WTC11 (cell line): Measurements from ENCODE around the gene KLF7. TPM values are rescaled to one million over a fixed set of nuclear protein-coding genes. Genes with fewer than 3 reads are reported as not detected.
A peak's percentile ranks its signal among the peaks of the same experiment; 100 is the strongest.

Source experiments
- ATAC-seq: fragments of 200-7000 bp; cut with Tn5 transposase; 2 replicates; pipeline ENCODE4 v1.10.0; 2021; ENCODE audit warnings: mild to moderate bottlenecking, moderate library complexity
- CTCF ChIA-PET: fragments of 300-600 bp; sonication (Branson Sonifier 250); formaldehyde crosslinking; loops from one replicate; lab custom pipeline; 2021; ENCODE audit warnings: antibody characterized with exemption; lab: Charles Lee
- POLR2A ChIA-PET: fragments of 350-600 bp; sonication (Branson Sonifier 250); formaldehyde crosslinking; loops from one replicate; lab custom pipeline; 2021; ENCODE audit warnings: antibody characterized with exemption; lab: Charles Lee
- DNase-seq: peaks from one replicate; pipeline ENCODE4 v3.0.0; 2021; ENCODE audit warnings: low spot score
- H3K27ac Mint-ChIP-seq: 2 replicates; pipeline ENCODE4 v1.8.0; 2021; ENCODE audit warnings: mixed read lengths
- H3K27me3 Mint-ChIP-seq: 2 replicates; pipeline ENCODE4 v1.8.0; 2021; ENCODE audit warnings: low read depth, mild to moderate bottlenecking, moderate library complexity, mixed read lengths
- H3K36me3 Mint-ChIP-seq: 2 replicates; pipeline ENCODE4 v1.8.0; 2021; ENCODE audit warnings: mixed read lengths
- H3K4me1 Mint-ChIP-seq: 2 replicates; pipeline ENCODE4 v1.8.0; 2022; ENCODE audit warnings: mixed read lengths
- H3K4me3 Mint-ChIP-seq: 2 replicates; pipeline ENCODE4 v1.8.0; 2021; ENCODE audit warnings: mild to moderate bottlenecking, moderate library complexity, mixed read lengths
- H3K9me3 Mint-ChIP-seq: 2 replicates; pipeline ENCODE4 v1.8.0; 2021; ENCODE audit warnings: mixed read lengths
- FOXK1 ChIP-seq: sonication (generic); formaldehyde crosslinking; IDR thresholded peaks from 2 replicates; pipeline ENCODE4 v1.8.0; 2022; ENCODE audit warnings: mild to moderate bottlenecking, moderate library complexity, missing genetic modification reagents
- GABPB1 ChIP-seq: sonication (generic); formaldehyde crosslinking; IDR thresholded peaks from 2 replicates; pipeline ENCODE4 v1.8.1; 2023; ENCODE audit warnings: mild to moderate bottlenecking, missing genetic modification reagents
- GTF2I ChIP-seq: fragments of 250-450 bp; sonication (Bioruptor Pico); conservative IDR thresholded peaks from 2 replicates; pipeline ENCODE4 v1.4.0; 2021; ENCODE audit warnings: mild to moderate bottlenecking
- MYBL2 ChIP-seq: sonication (generic); formaldehyde crosslinking; IDR thresholded peaks from 2 replicates; pipeline ENCODE4 v1.8.1; 2023; ENCODE audit warnings: mild to moderate bottlenecking, moderate library complexity, missing genetic modification reagents
- NR1H2 ChIP-seq: sonication (generic); formaldehyde crosslinking; IDR thresholded peaks from 2 replicates; pipeline ENCODE4 v1.9.0; 2021; ENCODE audit warnings: mild to moderate bottlenecking, moderate library complexity, missing genetic modification reagents
- ZNF416 ChIP-seq: fragments of 250-450 bp; sonication (Bioruptor Pico); IDR thresholded peaks from 2 replicates; pipeline ENCODE4 v1.9.0; 2021; ENCODE audit warnings: mild to moderate bottlenecking, inconsistent platforms
- total RNA-seq: library from RNA; stranded (reverse); gene quantifications from 3 replicates; pipeline ENCODE4 v1.2.3, GENCODE V29; 2021
- TF ChIP-seq, protein P1 (sequence below): sonication (generic); formaldehyde crosslinking; IDR thresholded peaks from 2 replicates; pipeline ENCODE4 v1.8.1; 2023; ENCODE audit warnings: mild to moderate bottlenecking, missing genetic modification reagents
- TF ChIP-seq, protein P2 (sequence below): sonication (generic); formaldehyde crosslinking; IDR thresholded peaks from 2 replicates; pipeline ENCODE4 v1.8.0; 2023; ENCODE audit warnings: missing genetic modification reagents
- TF ChIP-seq, protein P3 (sequence below): sonication (generic); formaldehyde crosslinking; IDR thresholded peaks from 2 replicates; pipeline ENCODE4 v1.8.1; 2023; ENCODE audit warnings: mild to moderate bottlenecking, missing genetic modification reagents, borderline replicate concordance
- TF ChIP-seq, protein P4 (sequence below): sonication (generic); formaldehyde crosslinking; IDR thresholded peaks from 2 replicates; pipeline ENCODE4 v1.8.1; 2022; ENCODE audit warnings: missing genetic modification reagents, borderline replicate concordance
- TF ChIP-seq, protein P5 (sequence below): sonication (generic); formaldehyde crosslinking; IDR thresholded peaks from 2 replicates; pipeline ENCODE4 v1.8.1; 2023; ENCODE audit warnings: mild to moderate bottlenecking, missing genetic modification reagents, moderate library complexity

The KLF7 gene
- total RNA-seq, 1 experiment from 2014 or later, result 25.4 TPM

DNA sequence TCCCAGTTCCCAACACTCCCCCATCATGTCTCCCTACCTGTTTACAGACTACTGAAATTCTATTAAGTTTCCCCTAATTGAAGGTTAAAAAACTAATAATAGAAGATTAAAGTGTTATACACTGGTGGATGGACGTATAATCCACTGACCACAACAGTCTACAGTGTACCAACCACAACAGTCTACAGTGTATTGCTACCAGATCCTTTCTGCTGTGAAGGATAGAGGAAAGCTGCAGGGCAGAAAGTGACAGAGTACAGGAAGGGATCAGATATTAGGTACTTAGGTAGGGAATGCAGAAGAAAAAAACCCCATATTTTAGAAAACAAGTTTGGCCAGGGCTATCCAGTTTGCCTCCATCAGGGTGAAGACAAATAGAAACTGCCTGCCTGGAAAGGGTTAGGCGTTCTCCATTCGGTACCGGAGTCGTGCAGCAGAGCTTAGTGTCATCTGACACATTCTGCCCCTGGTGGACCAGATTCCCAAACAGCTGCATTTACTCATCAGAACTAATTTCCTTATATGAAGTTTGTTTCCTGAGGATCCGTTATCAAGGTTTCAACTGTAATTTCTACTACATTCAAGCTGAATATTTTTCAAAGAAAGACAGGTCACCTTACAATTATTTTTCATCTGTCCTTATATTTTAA lies 49.9 kb downstream of the KLF7 start:
- Mint-ChIP-seq H3K27me3 (no peaks in the 10 kb centered on the region), H3K36me3 (no peaks in the 10 kb centered on the region), H3K27ac (no peak overlapping the region), H3K4me1 (peaks cover 15% of the 10 kb centered on the region), H3K9me3 (no peaks in the 10 kb centered on the region), H3K4me3 (no peak overlapping the region)
- POLR2A ChIA-PET, result interaction anchor here (1.1 to 1.4 kb wide), 3 partner anchors 13 to 50 kb away, joined by 3 read pairs; partner anchors contain the start of gene KLF7
- DNase-seq (no peak), ATAC-seq (peak; percentile 67)
- CTCF ChIA-PET, result interaction anchor here (0.9 to 1.3 kb wide), 2 partner anchors 219 to 357 kb away, joined by 3 read pairs; no protein-coding TSS in a partner anchor
- TF ChIP-seq, protein P1, sequence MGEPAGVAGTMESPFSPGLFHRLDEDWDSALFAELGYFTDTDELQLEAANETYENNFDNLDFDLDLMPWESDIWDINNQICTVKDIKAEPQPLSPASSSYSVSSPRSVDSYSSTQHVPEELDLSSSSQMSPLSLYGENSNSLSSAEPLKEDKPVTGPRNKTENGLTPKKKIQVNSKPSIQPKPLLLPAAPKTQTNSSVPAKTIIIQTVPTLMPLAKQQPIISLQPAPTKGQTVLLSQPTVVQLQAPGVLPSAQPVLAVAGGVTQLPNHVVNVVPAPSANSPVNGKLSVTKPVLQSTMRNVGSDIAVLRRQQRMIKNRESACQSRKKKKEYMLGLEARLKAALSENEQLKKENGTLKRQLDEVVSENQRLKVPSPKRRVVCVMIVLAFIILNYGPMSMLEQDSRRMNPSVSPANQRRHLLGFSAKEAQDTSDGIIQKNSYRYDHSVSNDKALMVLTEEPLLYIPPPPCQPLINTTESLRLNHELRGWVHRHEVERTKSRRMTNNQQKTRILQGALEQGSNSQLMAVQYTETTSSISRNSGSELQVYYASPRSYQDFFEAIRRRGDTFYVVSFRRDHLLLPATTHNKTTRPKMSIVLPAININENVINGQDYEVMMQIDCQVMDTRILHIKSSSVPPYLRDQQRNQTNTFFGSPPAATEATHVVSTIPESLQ (CRISPR knock-in tag), result no peak
- TF ChIP-seq, protein P2, sequence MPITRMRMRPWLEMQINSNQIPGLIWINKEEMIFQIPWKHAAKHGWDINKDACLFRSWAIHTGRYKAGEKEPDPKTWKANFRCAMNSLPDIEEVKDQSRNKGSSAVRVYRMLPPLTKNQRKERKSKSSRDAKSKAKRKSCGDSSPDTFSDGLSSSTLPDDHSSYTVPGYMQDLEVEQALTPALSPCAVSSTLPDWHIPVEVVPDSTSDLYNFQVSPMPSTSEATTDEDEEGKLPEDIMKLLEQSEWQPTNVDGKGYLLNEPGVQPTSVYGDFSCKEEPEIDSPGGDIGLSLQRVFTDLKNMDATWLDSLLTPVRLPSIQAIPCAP, result no peak
- TF ChIP-seq, protein P3, sequence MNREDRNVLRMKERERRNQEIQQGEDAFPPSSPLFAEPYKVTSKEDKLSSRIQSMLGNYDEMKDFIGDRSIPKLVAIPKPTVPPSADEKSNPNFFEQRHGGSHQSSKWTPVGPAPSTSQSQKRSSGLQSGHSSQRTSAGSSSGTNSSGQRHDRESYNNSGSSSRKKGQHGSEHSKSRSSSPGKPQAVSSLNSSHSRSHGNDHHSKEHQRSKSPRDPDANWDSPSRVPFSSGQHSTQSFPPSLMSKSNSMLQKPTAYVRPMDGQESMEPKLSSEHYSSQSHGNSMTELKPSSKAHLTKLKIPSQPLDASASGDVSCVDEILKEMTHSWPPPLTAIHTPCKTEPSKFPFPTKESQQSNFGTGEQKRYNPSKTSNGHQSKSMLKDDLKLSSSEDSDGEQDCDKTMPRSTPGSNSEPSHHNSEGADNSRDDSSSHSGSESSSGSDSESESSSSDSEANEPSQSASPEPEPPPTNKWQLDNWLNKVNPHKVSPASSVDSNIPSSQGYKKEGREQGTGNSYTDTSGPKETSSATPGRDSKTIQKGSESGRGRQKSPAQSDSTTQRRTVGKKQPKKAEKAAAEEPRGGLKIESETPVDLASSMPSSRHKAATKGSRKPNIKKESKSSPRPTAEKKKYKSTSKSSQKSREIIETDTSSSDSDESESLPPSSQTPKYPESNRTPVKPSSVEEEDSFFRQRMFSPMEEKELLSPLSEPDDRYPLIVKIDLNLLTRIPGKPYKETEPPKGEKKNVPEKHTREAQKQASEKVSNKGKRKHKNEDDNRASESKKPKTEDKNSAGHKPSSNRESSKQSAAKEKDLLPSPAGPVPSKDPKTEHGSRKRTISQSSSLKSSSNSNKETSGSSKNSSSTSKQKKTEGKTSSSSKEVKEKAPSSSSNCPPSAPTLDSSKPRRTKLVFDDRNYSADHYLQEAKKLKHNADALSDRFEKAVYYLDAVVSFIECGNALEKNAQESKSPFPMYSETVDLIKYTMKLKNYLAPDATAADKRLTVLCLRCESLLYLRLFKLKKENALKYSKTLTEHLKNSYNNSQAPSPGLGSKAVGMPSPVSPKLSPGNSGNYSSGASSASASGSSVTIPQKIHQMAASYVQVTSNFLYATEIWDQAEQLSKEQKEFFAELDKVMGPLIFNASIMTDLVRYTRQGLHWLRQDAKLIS (CRISPR knock-in tag), result no peak
- no peak for TF ChIP-seq MYBL2
- TF ChIP-seq GABPB1 (CRISPR knock-in tag), result no peak
- TF ChIP-seq, protein P4, sequence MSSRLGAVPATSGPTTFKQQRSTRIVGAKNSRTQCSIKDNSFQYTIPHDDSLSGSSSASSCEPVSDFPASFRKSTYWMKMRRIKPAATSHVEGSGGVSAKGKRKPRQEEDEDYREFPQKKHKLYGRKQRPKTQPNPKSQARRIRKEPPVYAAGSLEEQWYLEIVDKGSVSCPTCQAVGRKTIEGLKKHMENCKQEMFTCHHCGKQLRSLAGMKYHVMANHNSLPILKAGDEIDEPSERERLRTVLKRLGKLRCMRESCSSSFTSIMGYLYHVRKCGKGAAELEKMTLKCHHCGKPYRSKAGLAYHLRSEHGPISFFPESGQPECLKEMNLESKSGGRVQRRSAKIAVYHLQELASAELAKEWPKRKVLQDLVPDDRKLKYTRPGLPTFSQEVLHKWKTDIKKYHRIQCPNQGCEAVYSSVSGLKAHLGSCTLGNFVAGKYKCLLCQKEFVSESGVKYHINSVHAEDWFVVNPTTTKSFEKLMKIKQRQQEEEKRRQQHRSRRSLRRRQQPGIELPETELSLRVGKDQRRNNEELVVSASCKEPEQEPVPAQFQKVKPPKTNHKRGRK (CRISPR knock-in tag), result no peak
- no peak for TF ChIP-seq GTF2I
- TF ChIP-seq, protein P5, sequence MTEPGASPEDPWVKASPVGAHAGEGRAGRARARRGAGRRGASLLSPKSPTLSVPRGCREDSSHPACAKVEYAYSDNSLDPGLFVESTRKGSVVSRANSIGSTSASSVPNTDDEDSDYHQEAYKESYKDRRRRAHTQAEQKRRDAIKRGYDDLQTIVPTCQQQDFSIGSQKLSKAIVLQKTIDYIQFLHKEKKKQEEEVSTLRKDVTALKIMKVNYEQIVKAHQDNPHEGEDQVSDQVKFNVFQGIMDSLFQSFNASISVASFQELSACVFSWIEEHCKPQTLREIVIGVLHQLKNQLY (CRISPR knock-in tag), result no peak
- TF ChIP-seq NR1H2 (CRISPR knock-in tag), result no peak

DNA sequence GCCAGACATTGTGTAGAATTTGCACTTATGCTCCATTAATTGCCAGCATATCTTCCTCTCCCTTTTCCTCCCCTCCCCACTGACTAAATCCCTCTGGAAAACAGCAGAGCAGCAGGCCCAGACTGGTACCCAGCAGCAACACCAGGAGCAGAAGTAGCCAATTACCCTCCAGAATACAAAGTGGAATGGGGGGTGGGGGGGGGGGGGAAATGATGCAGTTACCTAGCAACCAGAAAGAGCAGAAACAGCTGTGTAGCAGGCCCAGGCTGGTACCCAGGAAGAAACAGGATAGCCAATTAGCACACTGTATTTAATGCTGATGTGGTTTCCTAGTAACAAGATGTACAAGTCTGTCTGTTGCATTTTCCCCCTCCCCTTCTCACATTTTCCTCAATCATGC lies 52.3 kb downstream of the KLF7 start:
- H3K36me3 Mint-ChIP-seq, result no peaks in the 10 kb centered on the region
- H3K27ac Mint-ChIP-seq, result no peak overlapping the region
- TF ChIP-seq, protein P1 (CRISPR knock-in tag), result no peak
- TF ChIP-seq ZNF416 (CRISPR knock-in tag) (no peak), FOXK1 (CRISPR knock-in tag) (no peak)

More for the DNA sequence above, 52.3 kb downstream of the KLF7 start:
- Mint-ChIP-seq H3K4me1 (peaks cover 15% of the 10 kb centered on the region), H3K4me3 (no peak overlapping the region), H3K9me3 (no peaks in the 10 kb centered on the region), H3K27me3 (no peaks in the 10 kb centered on the region)
- no peak for ATAC-seq
- ChIA-PET CTCF (interaction anchor here (0.6 to 1.4 kb wide), 2 partner anchors 123 to 229 kb away, joined by 3 read pairs; no protein-coding TSS in a partner anchor), POLR2A (no interaction called here)
- DNase-seq, result no peak
